IPS-15b (cell line): ENCODE data around the gene EFCC1.

ENCODE experiments used
- H3K27me3 ChIP-seq: one replicate; pipeline ENCODE4 v1.6.1; 2013; ENCODE audit warnings: low read length; ENCODE audit not compliant: control insufficient read depth, insufficient read depth
- H3K36me3 ChIP-seq: one replicate; pipeline ENCODE4 v1.6.1; 2013; ENCODE audit warnings: low read length; ENCODE audit not compliant: control insufficient read depth, insufficient read depth
- H3K4me1 ChIP-seq: one replicate; pipeline ENCODE4 v1.6.1; 2013; ENCODE audit warnings: mild to moderate bottlenecking, low read length; ENCODE audit not compliant: control insufficient read depth, insufficient read depth
- H3K4me3 ChIP-seq: one replicate; pipeline ENCODE4 v1.5.1; 2013; ENCODE audit warnings: low read depth, low read length
- H3K9ac ChIP-seq: one replicate; pipeline ENCODE4 v1.6.1; 2013; ENCODE audit warnings: low read depth, mild to moderate bottlenecking, low read length
- H3K9me3 ChIP-seq: one replicate; pipeline ENCODE4 v1.6.1; 2013; ENCODE audit warnings: mild to moderate bottlenecking, low read length; ENCODE audit not compliant: control insufficient read depth, insufficient read depth

Gene EFCC1

GRCh38 chr3:128983293-128984069 lies 17.6 kb upstream of the EFCC1 start:
- Histone ChIP-seq H3K9me3 (no peaks in the 10 kb centered on the region), H3K9ac (no peak overlapping the region), H3K4me3 (no peak overlapping the region), H3K27me3 (peaks cover 3% of the 10 kb centered on the region), H3K36me3 (no peaks in the 10 kb centered on the region), H3K4me1 (no peaks in the 10 kb centered on the region)

GRCh38 chr3:128984596-128984995 lies 16.5 kb upstream of the EFCC1 start:
- Histone ChIP-seq H3K27me3 (peaks cover 3% of the 10 kb centered on the region), H3K9me3 (no peaks in the 10 kb centered on the region), H3K9ac (no peak overlapping the region), H3K4me3 (no peak overlapping the region), H3K36me3 (no peaks in the 10 kb centered on the region), H3K4me1 (no peaks in the 10 kb centered on the region)

GRCh38 chr3:128987302-128988100 lies 13.6 kb upstream of the EFCC1 start:
- no peaks in the 10 kb centered on the region for H3K4me1 ChIP-seq

DNA sequence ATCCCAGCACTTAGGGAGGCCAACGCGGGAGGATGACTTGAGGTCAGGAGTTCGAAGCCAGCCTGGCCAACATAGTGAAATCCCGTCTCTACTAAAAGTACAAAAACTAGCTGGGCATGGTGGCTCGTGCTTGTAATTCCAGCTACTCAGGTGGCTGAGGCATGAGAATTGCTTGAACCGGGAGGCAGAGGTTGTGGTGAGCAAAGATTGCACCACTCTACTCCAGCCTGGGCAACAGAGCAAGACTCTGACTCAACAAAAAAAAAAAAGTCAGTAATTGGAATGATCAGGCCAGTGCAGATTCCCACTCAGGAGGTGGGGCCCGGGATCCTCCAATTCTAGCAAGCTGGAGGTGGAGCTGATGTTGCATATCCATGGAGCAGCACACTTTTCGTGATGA lies 12.8 kb upstream of the EFCC1 start:
- H3K27me3 ChIP-seq, result peaks cover 20% of the 10 kb centered on the region
- no peak overlapping the region for H3K9ac ChIP-seq
- no peaks in the 10 kb centered on the region for H3K9me3 ChIP-seq
- H3K4me1 ChIP-seq, result peaks cover 6% of the 10 kb centered on the region
- no peaks in the 10 kb centered on the region for H3K36me3 ChIP-seq
- H3K4me3 ChIP-seq, result no peak overlapping the region

More at GRCh38 chr3:128987302-128988100, 13.6 kb upstream of the EFCC1 start:
- Histone ChIP-seq H3K9me3 (no peaks in the 10 kb centered on the region), H3K36me3 (no peaks in the 10 kb centered on the region), H3K27me3 (peaks cover 13% of the 10 kb centered on the region), H3K9ac (no peak overlapping the region), H3K4me3 (no peak overlapping the region)

DNA sequence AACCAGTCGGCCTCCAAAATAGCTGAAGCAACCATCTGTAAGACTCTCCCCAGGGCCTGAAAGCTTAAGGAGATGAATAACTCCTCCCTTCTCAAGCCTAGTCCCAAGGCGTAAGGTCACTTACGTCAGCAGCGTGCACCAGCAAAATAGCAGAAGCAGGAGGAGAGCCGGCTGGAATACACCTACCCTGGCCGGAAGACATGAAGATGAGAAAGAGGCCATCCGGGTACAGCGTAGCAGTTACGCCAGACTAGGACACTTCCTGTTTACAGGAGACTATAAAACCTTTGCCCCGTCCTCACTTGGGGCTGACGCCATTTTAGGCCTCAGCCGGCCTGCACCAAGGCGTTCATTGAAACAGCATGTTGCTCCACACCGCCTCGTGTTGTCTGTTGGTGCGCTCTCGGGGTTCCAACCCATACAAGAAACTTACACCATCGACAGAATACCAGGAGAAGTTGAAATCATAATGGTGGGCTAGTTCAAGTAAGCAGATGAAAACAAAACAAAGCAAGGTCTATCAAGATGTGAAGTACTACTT lies 9.7 kb upstream of the EFCC1 start:
- Histone ChIP-seq H3K4me1 (peaks cover 6% of the 10 kb centered on the region), H3K36me3 (no peaks in the 10 kb centered on the region), H3K9me3 (no peaks in the 10 kb centered on the region), H3K27me3 (peaks cover 44% of the 10 kb centered on the region), H3K4me3 (no peak overlapping the region), H3K9ac (no peak overlapping the region)

DNA sequence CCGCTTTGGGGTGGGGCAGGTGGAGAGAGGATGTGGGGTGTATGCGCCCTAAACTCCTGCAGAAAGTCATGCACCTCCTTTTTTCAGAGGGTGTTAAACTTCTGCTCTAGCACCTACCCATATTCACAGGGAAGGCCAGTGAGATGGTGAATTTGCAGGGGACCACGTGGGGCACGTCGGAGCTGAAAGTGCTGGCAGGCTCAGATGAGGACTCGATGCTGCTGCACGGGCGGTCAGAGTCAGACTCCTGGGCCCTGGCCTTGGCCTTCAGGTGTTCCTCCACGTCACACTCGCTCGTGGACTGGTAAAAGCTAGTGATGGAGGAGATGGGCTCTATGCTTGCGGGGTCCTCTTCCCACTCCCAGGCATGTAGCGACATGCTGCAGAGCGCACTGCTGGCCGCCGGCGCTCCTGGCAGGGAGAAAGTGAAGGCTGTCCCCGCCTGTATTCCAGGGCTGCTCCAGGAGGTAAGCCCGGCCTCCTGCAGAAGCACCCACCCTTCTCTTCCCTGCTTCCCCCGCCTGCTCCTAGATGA lies 8.1 kb upstream of the EFCC1 start:
- H3K9ac ChIP-seq, result no peak overlapping the region
- peaks cover 6% of the 10 kb centered on the region for H3K4me1 ChIP-seq
- H3K27me3 ChIP-seq, result peaks cover 60% of the 10 kb centered on the region
- H3K36me3 ChIP-seq, result no peaks in the 10 kb centered on the region
- H3K9me3 ChIP-seq, result no peaks in the 10 kb centered on the region
- peak overlapping the region; percentile 74 for H3K4me3 ChIP-seq

- Histone ChIP-seq H3K9me3 (no peaks in the 10 kb centered on the region), H3K4me1 (peaks cover 10% of the 10 kb centered on the region), H3K4me3 (peak within 1 kb of the TSS; percentile 74), H3K27me3 (peaks cover 66% of the 10 kb centered on the region), H3K9ac (peak within 1 kb of the TSS; percentile 12), H3K36me3 (no peaks in the 10 kb centered on the region)
These were observed 7.5 kb upstream of the EFCC1 start, which contains the start of gene CFAP92 for GRCh38 chr3:128993461-128994172. Gene CFAP92, minus strand, starts transcription at chr3:128994076. Its CDS starts 772 bp downstream, at chr3:128993304.

DNA sequence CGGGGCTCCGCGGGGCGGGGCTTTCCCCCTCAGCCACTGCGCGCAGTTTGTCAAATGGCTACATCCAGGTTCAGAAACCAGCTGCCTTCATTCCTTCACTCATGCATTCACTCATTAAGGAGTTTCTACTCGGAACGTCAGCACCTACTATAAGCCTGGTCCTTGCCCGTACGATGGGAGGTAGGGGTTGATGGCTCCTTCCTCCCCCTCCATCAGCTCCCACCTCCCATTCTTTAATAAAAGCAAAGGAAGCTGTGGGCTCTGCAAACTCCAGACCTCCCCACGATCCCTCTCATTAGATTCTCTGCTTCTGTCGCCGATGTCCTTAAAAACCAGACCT lies 7.0 kb upstream of the EFCC1 start:
- H3K9ac ChIP-seq, result no peak overlapping the region
- H3K4me3 ChIP-seq, result peak overlapping the region; percentile 47
- H3K4me1 ChIP-seq, result peaks cover 14% of the 10 kb centered on the region
- no peaks in the 10 kb centered on the region for H3K9me3 ChIP-seq
- H3K36me3 ChIP-seq, result no peaks in the 10 kb centered on the region
- peaks cover 70% of the 10 kb centered on the region for H3K27me3 ChIP-seq

- H3K27me3 ChIP-seq, result peaks cover 75% of the 10 kb centered on the region
- no peaks in the 10 kb centered on the region for H3K36me3 ChIP-seq
- H3K4me3 ChIP-seq, result peak overlapping the region; percentile 47
- no peak overlapping the region for H3K9ac ChIP-seq
- H3K9me3 ChIP-seq, result no peaks in the 10 kb centered on the region
- peaks cover 14% of the 10 kb centered on the region for H3K4me1 ChIP-seq
These were observed 6.2 kb upstream of the EFCC1 start for GRCh38 chr3:128994581-128995546.

GRCh38 chr3:128995737-128996136 lies 5.4 kb upstream of the EFCC1 start:
- Histone ChIP-seq H3K27me3 (peaks cover 84% of the 10 kb centered on the region), H3K4me3 (no peak overlapping the region), H3K4me1 (peaks cover 20% of the 10 kb centered on the region), H3K9me3 (no peaks in the 10 kb centered on the region), H3K36me3 (no peaks in the 10 kb centered on the region), H3K9ac (no peak overlapping the region)
